ENCODE measurements around the gene PTPN1.

The PTPN1 gene

GRCh38 chr20:50514750-50515149, 4.6 kb downstream of the PTPN1 start:
- DNase-seq = no peak

- DNase-seq = no peak
These were observed 5.4 kb downstream of the PTPN1 start for GRCh38 chr20:50515471-50516106.

- DNase-seq = no peak
These were observed 6.2 kb downstream of the PTPN1 start for GRCh38 chr20:50516180-50516934.

- no peak for DNase-seq
These were observed 7.0 kb downstream of the PTPN1 start for GRCh38 chr20:50516935-50517816.

- DNase-seq = no peak
These were observed 7.6 kb downstream of the PTPN1 start for GRCh38 chr20:50517817-50518154.

- no peak for DNase-seq
These were observed 8.1 kb downstream of the PTPN1 start for GRCh38 chr20:50518270-50518721.

GRCh38 chr20:50519036-50519762, 9.0 kb downstream of the PTPN1 start:
- no peak for DNase-seq

- DNase-seq = no peak
These were observed 10.2 kb downstream of the PTPN1 start for GRCh38 chr20:50520222-50520880.

GRCh38 chr20:50521221-50522052, 11.3 kb downstream of the PTPN1 start:
- no peak for DNase-seq

GRCh38 chr20:50522053-50522674, 12.0 kb downstream of the PTPN1 start:
- DNase-seq = no peak

- no peak for DNase-seq
These were observed 13.5 kb downstream of the PTPN1 start for GRCh38 chr20:50523552-50524167.

- DNase-seq = no peak
These were observed 15.5 kb downstream of the PTPN1 start for GRCh38 chr20:50525681-50526080.

GRCh38 chr20:50526403-50526989, 16.3 kb downstream of the PTPN1 start:
- no peak for DNase-seq

GRCh38 chr20:50527068-50527605, 17.0 kb downstream of the PTPN1 start:
- no peak for DNase-seq

GRCh38 chr20:50528129-50528528, 17.9 kb downstream of the PTPN1 start:
- DNase-seq = no peak

GRCh38 chr20:50528804-50529351, 18.7 kb downstream of the PTPN1 start:
- no peak for DNase-seq

- no peak for DNase-seq
These were observed 22.0 kb downstream of the PTPN1 start for GRCh38 chr20:50532221-50532620.

GRCh38 chr20:50533061-50533460, 22.9 kb downstream of the PTPN1 start:
- no peak for DNase-seq

GRCh38 chr20:50533464-50533863, 23.3 kb downstream of the PTPN1 start:
- DNase-seq = no peak

Data from kidney glomerular epithelial cell (primary cell).